ENCODE results near the gene FLT4. TPM values are rescaled to one million over a fixed set of nuclear protein-coding genes. Genes with fewer than 3 reads are reported as not detected.

FLT4 gene
- total RNA-seq, 1 donor from 2014 or later = 1.9 TPM

GRCh38 chr5:180590543-180591310, 58.7 kb downstream of the FLT4 start:
- peak; percentile 25 for ATAC-seq

DNA sequence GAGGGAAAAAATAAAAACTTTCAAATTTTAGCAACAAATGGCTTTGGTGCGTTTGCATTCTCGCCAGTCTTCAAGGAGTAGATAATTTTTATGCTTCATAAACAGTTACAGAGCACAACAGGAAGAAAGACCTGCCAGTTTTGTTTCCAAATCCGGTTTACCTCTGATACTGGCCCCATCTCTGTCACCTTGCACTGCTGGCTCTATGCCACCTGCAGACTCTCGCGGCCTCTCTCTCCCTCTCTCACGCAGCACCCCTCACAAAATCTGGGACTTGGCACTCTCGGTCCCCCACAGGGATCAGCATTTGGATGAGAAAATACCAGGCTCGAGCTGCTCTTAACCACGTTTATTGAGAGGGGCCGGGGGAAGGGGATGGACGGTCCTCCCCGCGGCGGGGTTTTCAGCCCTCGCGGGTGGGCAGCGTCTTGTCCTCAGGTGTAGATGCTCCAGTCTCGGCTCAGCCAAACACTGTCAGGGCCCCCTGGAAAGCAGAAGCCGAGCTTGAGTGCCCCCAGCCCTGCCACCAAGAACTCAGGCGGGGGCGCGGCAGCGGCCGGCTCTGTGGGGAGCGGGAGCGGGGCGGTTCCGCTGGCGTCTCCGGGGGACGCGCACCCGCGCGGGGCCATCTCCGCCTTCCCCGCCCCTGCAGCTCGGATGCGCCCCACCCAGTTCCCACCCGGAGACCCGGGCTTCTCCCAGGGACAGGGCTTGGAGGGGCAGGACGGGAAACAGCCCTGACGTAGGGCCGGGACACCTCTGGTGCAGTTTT, 59.4 kb downstream of the FLT4 start:
- ATAC-seq = no peak

DNA sequence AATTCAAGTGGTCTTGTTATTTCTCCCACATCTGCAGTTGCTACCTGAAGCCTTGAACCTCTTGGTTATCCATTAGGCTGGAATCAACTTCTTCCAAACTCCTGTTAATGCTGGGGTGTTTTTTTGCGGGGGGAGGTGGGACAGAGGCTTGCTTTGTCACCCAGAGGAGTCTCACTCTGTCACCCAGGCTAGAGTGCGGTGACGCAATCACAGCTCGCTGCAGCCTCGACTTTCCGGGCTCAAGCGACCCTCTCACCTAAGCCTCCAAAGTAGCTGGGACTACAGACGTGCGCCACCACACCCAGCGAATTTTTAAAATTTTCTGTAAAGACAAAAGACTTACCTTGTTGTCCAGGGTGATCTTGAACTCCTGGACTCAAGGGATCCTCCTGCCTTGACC, 62.5 kb downstream of the FLT4 start:
- ATAC-seq = no peak

DNA sequence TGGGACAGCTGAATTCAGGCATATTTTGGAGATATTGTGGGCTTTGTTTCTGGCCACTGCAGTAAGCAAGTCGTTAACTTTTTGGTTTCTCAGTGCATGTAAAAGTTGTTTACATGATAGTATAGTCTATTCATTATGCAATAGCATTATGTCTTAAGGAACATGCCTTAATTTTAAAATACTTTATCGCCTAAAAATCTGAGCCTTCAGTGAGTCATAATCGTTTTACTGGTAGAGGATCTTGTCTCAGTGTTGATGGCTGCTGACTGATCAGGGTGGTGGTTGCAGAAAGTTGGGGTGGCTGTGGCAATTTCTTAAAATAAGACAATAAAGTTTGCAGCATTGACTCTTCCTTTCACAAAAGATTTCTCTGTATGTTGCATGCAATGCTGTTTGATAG, 63.2 kb downstream of the FLT4 start:
- ATAC-seq = no peak

DNA sequence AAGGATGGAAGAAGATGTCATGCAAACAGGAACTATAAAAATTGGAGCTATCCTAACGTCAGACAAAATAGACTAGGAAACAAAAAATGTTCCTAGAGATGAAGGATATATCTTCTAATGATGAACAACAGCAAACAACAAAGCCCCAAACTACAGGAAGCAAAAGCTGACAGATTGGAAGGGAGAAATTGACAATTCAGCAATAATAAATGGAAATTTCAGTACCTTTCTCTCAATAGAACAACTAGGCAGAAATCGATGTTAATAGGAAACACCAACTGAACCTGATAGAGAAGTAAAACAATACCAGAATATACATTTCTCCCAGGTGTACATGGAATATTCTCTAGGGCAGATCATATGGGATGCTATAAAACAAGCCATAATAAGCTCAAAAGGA, 65.7 kb downstream of the FLT4 start:
- no peak for ATAC-seq

- ATAC-seq = no peak
These were observed 68.7 kb downstream of the FLT4 start for GRCh38 chr5:180580681-180581080.

DNA sequence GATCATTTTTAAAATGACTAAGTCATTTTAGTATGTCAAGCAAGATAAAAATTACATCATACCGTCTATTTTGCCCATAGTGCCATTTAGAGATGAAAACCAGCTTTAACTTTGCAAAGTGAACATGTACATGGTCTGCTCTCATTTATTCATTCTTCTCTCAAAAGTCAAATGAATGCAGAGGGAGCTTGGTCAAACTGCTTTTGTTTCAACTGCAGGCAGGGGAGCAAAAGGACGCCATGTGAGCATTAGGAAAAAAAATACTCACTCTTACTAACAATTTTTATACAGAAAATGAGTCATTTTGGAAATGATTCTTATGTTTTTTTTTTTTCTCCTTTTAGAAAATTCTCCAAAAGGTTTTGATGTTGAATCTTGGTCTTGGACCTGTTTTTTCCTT, 73.8 kb downstream of the FLT4 start:
- no peak for ATAC-seq

DNA sequence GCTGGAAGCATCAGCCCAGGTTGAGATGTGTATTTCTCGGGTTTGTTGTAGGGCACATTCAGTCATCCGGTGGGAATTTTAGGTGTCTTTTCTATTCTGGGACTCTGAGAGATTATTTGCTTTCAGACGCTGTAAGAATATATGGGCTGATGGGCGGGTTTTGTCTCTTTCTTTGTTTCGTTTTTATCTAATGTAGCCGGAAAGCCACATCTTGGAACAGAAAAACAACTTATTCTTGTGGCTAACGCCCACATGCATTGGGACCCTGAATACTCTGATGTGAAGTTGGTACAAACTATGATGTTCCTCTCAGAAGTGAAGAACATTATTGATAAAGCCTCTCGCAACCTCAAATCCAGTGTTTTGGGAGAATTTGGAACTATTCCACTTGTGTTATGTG, 80.5 kb downstream of the FLT4 start:
- no peak for ATAC-seq

DNA sequence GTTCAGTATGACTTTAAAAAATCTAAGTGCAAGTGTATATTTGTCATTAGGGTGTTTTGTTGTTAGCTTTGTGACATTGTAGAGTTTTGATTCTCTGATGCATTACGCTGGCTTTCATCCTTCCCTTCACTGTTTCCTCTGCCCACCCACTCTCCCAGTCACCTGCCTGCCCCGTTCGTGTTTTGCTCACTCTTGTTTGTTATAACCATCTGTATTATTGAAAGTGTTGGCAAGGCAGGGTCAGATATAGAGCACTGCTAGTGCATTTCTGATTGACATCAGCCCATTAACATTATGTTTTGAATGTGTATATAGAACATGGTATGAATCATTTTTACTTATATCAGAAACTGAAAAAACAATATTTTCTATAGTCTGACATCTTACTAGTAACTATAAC, 85.4 kb downstream of the FLT4 start:
- ATAC-seq = no peak

GRCh38 chr5:180558232-180558631, 91.2 kb downstream of the FLT4 start:
- no peak for ATAC-seq

DNA sequence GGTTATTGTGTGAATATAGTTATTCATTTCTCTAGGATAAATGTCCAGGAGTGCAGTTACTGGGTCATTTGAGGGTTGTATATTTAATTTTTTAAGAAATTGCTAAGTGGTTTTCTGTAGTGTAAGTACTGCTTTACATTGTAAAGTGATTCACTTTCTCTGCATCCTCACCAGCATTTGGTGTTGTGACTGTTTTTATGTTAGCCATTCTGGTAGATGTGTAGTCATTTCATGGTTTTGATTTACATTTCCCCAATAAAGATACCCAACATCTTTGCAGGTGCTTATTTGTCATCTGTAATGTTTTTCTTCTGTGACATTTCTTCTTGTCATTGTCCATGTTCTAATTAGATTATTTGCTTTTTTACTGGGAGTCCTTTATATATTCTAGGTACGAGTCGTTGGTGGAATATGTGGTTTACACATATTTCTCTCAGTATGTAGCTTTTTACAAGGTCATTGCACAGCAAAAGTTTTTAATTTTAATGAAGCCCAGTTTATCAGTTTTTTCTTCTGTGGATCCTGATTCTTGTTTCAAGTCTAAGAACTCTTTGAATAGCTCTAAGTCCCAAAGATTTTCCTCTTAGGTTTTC, 92.1 kb downstream of the FLT4 start:
- ATAC-seq = no peak

DNA sequence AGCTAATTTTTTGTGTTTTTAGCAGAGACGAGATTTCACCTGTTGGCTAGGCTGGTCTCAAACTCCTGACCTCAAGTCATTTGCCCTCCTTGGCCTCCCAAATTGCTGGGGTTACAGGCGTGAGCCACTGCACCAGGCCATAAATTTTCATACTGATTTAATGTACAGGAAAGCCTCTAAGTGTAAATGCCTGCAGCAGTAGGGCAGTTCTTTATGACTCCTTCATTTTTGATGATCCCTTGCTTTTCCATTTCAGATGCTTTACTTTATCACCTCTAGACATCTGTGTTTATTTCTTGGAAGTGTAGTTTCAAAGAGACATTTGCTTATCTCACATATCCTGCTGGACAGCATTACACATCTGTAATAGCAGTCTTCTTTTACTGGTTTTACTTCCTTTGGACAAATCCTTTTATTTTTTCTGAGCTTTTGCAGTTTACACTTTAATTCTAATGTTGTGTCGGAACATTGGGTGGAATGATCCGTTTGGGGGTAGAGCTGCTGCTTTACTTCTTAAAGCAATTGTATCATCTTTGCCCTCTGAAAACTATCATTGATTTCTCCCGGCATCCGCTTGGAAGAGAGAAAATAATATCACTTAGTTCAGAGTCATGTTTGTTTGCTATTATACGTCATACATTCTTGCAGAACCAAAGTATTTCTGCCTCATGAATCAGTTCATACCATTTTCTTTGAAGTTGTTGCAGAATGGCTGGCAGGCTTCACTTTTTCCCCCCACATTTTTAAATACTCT, 94.1 kb downstream of the FLT4 start:
- no peak for ATAC-seq

DNA sequence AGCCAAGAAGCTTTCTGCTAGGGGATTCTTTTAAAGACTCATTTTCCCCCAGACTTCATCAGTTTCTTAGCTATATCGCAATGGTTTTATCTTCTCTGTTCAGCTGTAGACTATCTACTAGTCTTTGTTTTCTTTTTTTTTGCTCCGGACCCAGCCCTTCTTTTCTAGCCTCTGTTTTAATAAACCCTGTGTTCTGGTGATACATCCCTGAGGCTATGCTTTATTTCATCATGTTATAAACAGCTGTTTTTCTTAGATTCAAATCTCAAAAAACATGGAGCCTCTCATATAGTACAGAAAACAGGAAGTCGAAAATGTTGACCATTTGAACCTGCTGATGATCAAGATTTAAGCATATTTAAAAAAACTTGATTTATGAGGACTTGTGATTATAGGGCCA, 95.9 kb downstream of the FLT4 start:
- no peak for ATAC-seq

Other genes with a start within 250 kb of the FLT4 start
- gene CNOT6, start 155.2 kb downstream of the FLT4 start, total RNA-seq = 22.1 TPM
- gene SCGB3A1, start 58.1 kb downstream of the FLT4 start, total RNA-seq = 26.6 TPM
- not detected for gene OR2Y1, start 90.5 kb upstream of the FLT4 start, total RNA-seq
- 64.6 TPM for gene MGAT1, start 153.2 kb upstream of the FLT4 start, total RNA-seq
- gene ZFP62, start 211.7 kb upstream of the FLT4 start, total RNA-seq = 12.9 TPM
- not detected for gene BTNL8, start 249.6 kb upstream of the FLT4 start, total RNA-seq

Measured in esophagus mucosa (tissue), 1 donor.